H1 (cell line): ENCODE data around the gene LPGAT1. TPM values are rescaled to one million over a fixed set of nuclear protein-coding genes. Genes with fewer than 3 reads are reported as not detected.

Source experiments
- CTCF ChIA-PET: fragments of 300-600 bp; sonication (Branson Sonifier 250); formaldehyde crosslinking; loops from one replicate; lab custom pipeline; 2021; ENCODE audit not compliant: partially characterized antibody; lab: Charles Lee
- POLR2A ChIA-PET: fragments of 300-600 bp; sonication (Branson Sonifier 250); formaldehyde crosslinking; loops from one replicate; lab custom pipeline; 2021; ENCODE audit warnings: inconsistent platforms; ENCODE audit not compliant: partially characterized antibody; lab: Charles Lee
- DNase-seq, 2 experiments: peaks; one replicate each; pipeline versions ENCODE4 v3.0.0 to v3.0.0-alpha.2; 2010 to 2022; ENCODE audit warnings: low spot score in 2 of 2, low read depth in 1 of 2, mixed read lengths in 1 of 2
- FAIRE-seq: peaks from 2 replicates; lab custom pipeline; 2011; peaks lifted over from hg19 to GRCh38; lab: Jason Lieb, UNC
- H2AFZ ChIP-seq: 2 replicates; pipeline ENCODE4 v1.8.1; 2012; ENCODE audit warnings: low read length, inconsistent platforms
- H2AK5ac ChIP-seq: 2 replicates; pipeline ENCODE4 v1.6.1; 2013; ENCODE audit warnings: low read depth, low read length
- H2BK120ac ChIP-seq: replicated peaks from 2 replicates; pipeline ENCODE3; 2013; ENCODE audit warnings: low read depth, low read length, inconsistent platforms
- H2BK12ac ChIP-seq: 2 replicates; pipeline ENCODE4 v1.6.1; 2013; ENCODE audit warnings: low read depth, low read length
- H2BK15ac ChIP-seq: 2 replicates; pipeline ENCODE4 v1.6.1; 2013; ENCODE audit warnings: low read length
- H2BK20ac ChIP-seq: 2 replicates; pipeline ENCODE4 v1.6.1; 2013; ENCODE audit warnings: low read length
- H2BK5ac ChIP-seq: 2 replicates; pipeline ENCODE4 v1.6.1; 2013; ENCODE audit warnings: low read depth, low read length
- H3K14ac ChIP-seq: 2 replicates; pipeline ENCODE4 v1.6.1; 2013; ENCODE audit warnings: inconsistent platforms; ENCODE audit not compliant: insufficient read length
- H3K18ac ChIP-seq: 2 replicates; pipeline ENCODE4 v1.6.1; 2013; ENCODE audit warnings: low read length; ENCODE audit errors: extremely low read depth
- H3K23ac ChIP-seq: 2 replicates; pipeline ENCODE4 v1.6.1; 2013; ENCODE audit warnings: inconsistent platforms; ENCODE audit not compliant: insufficient read length
- H3K23me2 ChIP-seq: 2 replicates; pipeline ENCODE4 v1.6.1; 2013; ENCODE audit warnings: low read depth, low read length
- H3K27ac ChIP-seq: 2 replicates; pipeline ENCODE4 v1.6.1; 2011; ENCODE audit warnings: low read depth, low read length, inconsistent platforms
- H3K27me3 ChIP-seq, 4 experiments: replicated peaks in 1 of 4; 1 replicate in 1 of 4; 2 replicates in 3 of 4; pipeline versions ENCODE4 v1.6.1 to v1.8.1; 2011 to 2013; ENCODE audit warnings: low read length in 3 of 4, mild to moderate bottlenecking in 3 of 4, inconsistent platforms in 2 of 4, mixed read lengths in 2 of 4, moderate library complexity in 1 of 4; ENCODE audit not compliant: control insufficient read depth in 3 of 4, insufficient read depth in 3 of 4; ENCODE audit errors: extremely low read depth in 1 of 4
- H3K36me3 ChIP-seq, 4 experiments: 2 replicates each; pipeline versions ENCODE4 v1.6.1 to v1.8.1; 2011 to 2013; ENCODE audit warnings: mild to moderate bottlenecking in 4 of 4, low read length in 3 of 4, moderate library complexity in 2 of 4, control low read depth in 1 of 4, inconsistent platforms in 1 of 4; ENCODE audit not compliant: insufficient read depth in 4 of 4, control insufficient read depth in 2 of 4
- H3K4ac ChIP-seq: replicated peaks from 2 replicates; pipeline ENCODE3; 2013; ENCODE audit warnings: low read length, low read depth, mixed read lengths, inconsistent platforms; ENCODE audit not compliant: insufficient read length
- H3K4me1 ChIP-seq, 4 experiments: replicated peaks in 1 of 4; 1 replicate in 1 of 4; 2 replicates in 3 of 4; pipeline versions ENCODE4 v1.6.1 to v1.8.1; 2011 to 2013; ENCODE audit warnings: low read length in 3 of 4, inconsistent platforms in 2 of 4, mixed read lengths in 1 of 4; ENCODE audit not compliant: insufficient read depth in 4 of 4, control insufficient read depth in 3 of 4
- H3K4me2 ChIP-seq, 2 experiments: 2 replicates each; pipeline versions ENCODE4 v1.6.1 to v1.8.1; 2011 to 2013; ENCODE audit warnings: low read depth in 2 of 2, low read length in 2 of 2, control low read depth in 1 of 2, inconsistent platforms in 1 of 2, mild to moderate bottlenecking in 1 of 2; ENCODE audit not compliant: insufficient read depth in 1 of 2
- H3K4me3 ChIP-seq, 4 experiments: fragments of 200-600, 300-600 bp in 1 of 4; sonication (generic), shearing (Covaris generic), sonication (Bioruptor Twin) in 1 of 4; 2 replicates each; pipeline versions ENCODE4 v1.5.1 to v1.8.1; 2011 to 2016; ENCODE audit warnings: low read length in 4 of 4, low read depth in 3 of 4, control low read depth in 2 of 4, inconsistent platforms in 2 of 4, mild to moderate bottlenecking in 2 of 4, mixed read lengths in 1 of 4, moderate library complexity in 1 of 4; ENCODE audit not compliant: insufficient read depth in 2 of 4; ENCODE audit errors: extremely low read depth in 1 of 4
- H3K56ac ChIP-seq: replicated peaks from 2 replicates; pipeline ENCODE3; 2013; ENCODE audit warnings: low read depth, mild to moderate bottlenecking, mixed read lengths, low read length, inconsistent platforms; ENCODE audit not compliant: insufficient read length
- H3K79me1 ChIP-seq: 2 replicates; pipeline ENCODE4 v1.6.1; 2013; ENCODE audit warnings: low read depth, low read length, control low read depth
- H3K79me2 ChIP-seq, 2 experiments: 2 replicates each; pipeline versions ENCODE4 v1.6.1 to v1.8.1; 2012 to 2013; ENCODE audit warnings: low read length in 2 of 2, mild to moderate bottlenecking in 2 of 2, inconsistent platforms in 1 of 2; ENCODE audit not compliant: insufficient read depth in 2 of 2, control insufficient read depth in 1 of 2
- H3K9ac ChIP-seq, 4 experiments: replicated peaks in 1 of 4; 1 replicate in 1 of 4; 2 replicates in 3 of 4; pipeline versions ENCODE4 v1.6.1 to v1.8.1; 2011 to 2013; ENCODE audit warnings: low read depth in 3 of 4, low read length in 3 of 4, control low read depth in 2 of 4, mild to moderate bottlenecking in 2 of 4, moderate library complexity in 2 of 4, inconsistent platforms in 1 of 4; ENCODE audit errors: extremely low read depth in 1 of 4
- H3K9me3 ChIP-seq, 2 experiments: 2 replicates each; pipeline versions ENCODE4 v1.6.1 to v1.8.1; 2012 to 2013; ENCODE audit warnings: mild to moderate bottlenecking in 2 of 2, moderate library complexity in 2 of 2, control low read depth in 1 of 2, inconsistent platforms in 1 of 2, low read depth in 1 of 2, low read length in 1 of 2, mixed read lengths in 1 of 2; ENCODE audit not compliant: insufficient read depth in 2 of 2
- H4K20me1 ChIP-seq, 2 experiments: replicated peaks in 1 of 2; 2 replicates each; pipeline versions ENCODE3 to v1.8.1; 2011 to 2013; ENCODE audit warnings: inconsistent platforms in 2 of 2, low read length in 2 of 2, mild to moderate bottlenecking in 1 of 2; ENCODE audit not compliant: insufficient read depth in 2 of 2, control insufficient read depth in 1 of 2
- H4K5ac ChIP-seq: 2 replicates; pipeline ENCODE4 v1.6.1; 2013; ENCODE audit warnings: low read length, low read depth, mixed read lengths, inconsistent platforms; ENCODE audit not compliant: insufficient read length
- H4K8ac ChIP-seq: 2 replicates; pipeline ENCODE4 v1.8.0; 2013; ENCODE audit warnings: mild to moderate bottlenecking, moderate library complexity, low read length, inconsistent platforms; ENCODE audit not compliant: insufficient read depth; ENCODE audit errors: extremely low read depth
- H4K91ac ChIP-seq: replicated peaks from 2 replicates; pipeline ENCODE3; 2013; ENCODE audit warnings: low read length, mixed read lengths, inconsistent platforms; ENCODE audit not compliant: insufficient read length
- CHD2 ChIP-seq: IDR thresholded peaks from 2 replicates; pipeline ENCODE4 v1.6.1; 2012; ENCODE audit warnings: low read length, improper control_type of control experiment
- PHF8 ChIP-seq: fragments of 200-600 bp; sonication (generic); conservative IDR thresholded peaks from 2 replicates; pipeline ENCODE4 v1.7.1; 2012; ENCODE audit warnings: low read depth, mild to moderate bottlenecking, inconsistent platforms, low read length, moderate library complexity
- WGBS, 2 experiments: shearing (Covaris generic) in 1 of 2; methylation state at CpG; one replicate each; pipeline versions ENCODE4 v1.1.6 to v1.1.7; 2013 to 2015; ENCODE audit warnings: low lambda C conversion rate in 2 of 2, mixed read lengths in 2 of 2, inconsistent platforms in 1 of 2, low coverage in 1 of 2, missing lambda C conversion rate in 1 of 2; ENCODE audit not compliant: insufficient replicate concordance in 2 of 2, insufficient coverage in 1 of 2, insufficient read length in 1 of 2; ENCODE audit errors: extremely low coverage in 1 of 2, missing lambda C conversion rate in 1 of 2; 5-methylcytosine and 5-hydroxymethylcytosine counted together
- polyA plus RNA-seq, 7 experiments: library from polyadenylated mRNA; depleted of rRNA in 3 of 7; stranded (reverse) in 5 of 7; unstranded in 2 of 7; fragments of >200 nt in 5 of 7; fragments of 200-250 nt in 2 of 7; gene quantifications; 1 replicate in 5 of 7; 2 replicates in 1 of 7; 4 replicates in 1 of 7; pipeline versions ENCODE4 v1.2.1 to v1.2.3, GENCODE V29; 2011 to 2013; ENCODE audit warnings: missing spikeins in 2 of 7, mixed read lengths in 2 of 7
- total RNA-seq: library from RNA; stranded (reverse); fragmentation: NEBNext Ultra II Directional; extraction: Animal tissue kit (Norgen Biotek cat#: 25700); gene quantifications from 2 replicates; pipeline ENCODE4 v1.2.1, GENCODE V29; 2021

Gene LPGAT1
- total and polyA plus RNA-seq, 2 of the 8 experiments (the other 6 are each of a cell fraction or from before 2014, with no cell fraction given): 2.3 to 13.5 TPM

DNA sequence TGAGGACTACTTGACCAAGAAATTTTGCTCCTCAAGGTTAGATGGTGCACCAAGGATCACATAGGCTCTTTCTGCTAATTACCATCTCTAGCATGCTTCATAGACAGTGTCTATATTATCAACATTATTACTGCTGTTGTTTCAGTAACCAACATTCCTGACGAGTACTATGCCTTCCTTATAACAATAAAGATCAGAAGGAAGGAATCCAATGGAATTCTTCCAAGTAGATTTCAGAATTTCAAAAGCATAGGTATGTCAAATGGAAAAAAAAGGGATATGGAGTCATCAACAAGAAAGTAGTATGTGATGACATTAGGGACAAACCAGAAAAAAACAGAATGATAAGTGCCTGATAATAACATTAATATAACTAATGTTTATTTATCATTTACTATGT, 39.6 kb upstream of the LPGAT1 start:
- FAIRE-seq: no peak
- no peak overlapping the region for H3K4me2 ChIP-seq
- TF ChIP-seq CHD2 (no peak), PHF8 (no peak)

More for the DNA sequence above, 39.6 kb upstream of the LPGAT1 start:
- no peak overlapping the region for H4K91ac ChIP-seq
- H3K79me1 ChIP-seq: no peaks in the 10 kb centered on the region
- no peak overlapping the region for H2BK5ac ChIP-seq
- H3K36me3 ChIP-seq: no peaks in the 10 kb centered on the region
- no peaks in the 10 kb centered on the region for H3K23me2 ChIP-seq
- no peak overlapping the region for H3K56ac ChIP-seq
- no peak overlapping the region for H3K18ac ChIP-seq
- H2BK120ac ChIP-seq: no peak overlapping the region
- no peaks in the 10 kb centered on the region for H3K27me3 ChIP-seq
- ChIA-PET CTCF (no interaction called here), POLR2A (no interaction called here)
- no peak overlapping the region for H3K4me3 ChIP-seq
- H2BK12ac ChIP-seq: no peak overlapping the region
- no peak overlapping the region for H4K8ac ChIP-seq
- no peak overlapping the region for H3K9ac ChIP-seq
- H2BK20ac ChIP-seq: no peak overlapping the region
- no peak overlapping the region for H3K4ac ChIP-seq
- no peak overlapping the region for H2AK5ac ChIP-seq
- H2BK15ac ChIP-seq: no peak overlapping the region
- H3K14ac ChIP-seq: no peak overlapping the region
- H2AFZ ChIP-seq: no peak overlapping the region
- 76% methylated on average over 1 of the region's 1 CpG; no CpG with 5 or more reads in 1 of the 2 experiments for WGBS, 2 experiments
- no peak overlapping the region for H4K5ac ChIP-seq
- H3K23ac ChIP-seq: no peak overlapping the region
- H3K4me1 ChIP-seq: no peaks in the 10 kb centered on the region
- no peaks in the 10 kb centered on the region; a peak in 1 of 4 replicates for H3K9me3 ChIP-seq
- no peaks in the 10 kb centered on the region for H3K79me2 ChIP-seq
- no peaks in the 10 kb centered on the region for H4K20me1 ChIP-seq
- no peak for DNase-seq
- H3K27ac ChIP-seq: no peak overlapping the region
